PC-3 (cell line): ENCODE measurements around the gene ZBTB43.

Experiments
- EZH2 ChIP-seq: fragments of 300-600 bp; sonication (generic); IDR thresholded peaks from one replicate; pipeline ENCODE4 v1.6.1; 2017; ENCODE audit warnings: antibody characterized with exemption, mild to moderate bottlenecking, low read length; ENCODE audit not compliant: unreplicated experiment
- TF ChIP-seq, protein P1 (sequence below): fragments of 300-600 bp; sonication (generic); conservative IDR thresholded peaks from 2 replicates; pipeline ENCODE4 v1.5.1; 2017; ENCODE audit warnings: antibody characterized with exemption, low read depth, mild to moderate bottlenecking, low read length

DNA sequence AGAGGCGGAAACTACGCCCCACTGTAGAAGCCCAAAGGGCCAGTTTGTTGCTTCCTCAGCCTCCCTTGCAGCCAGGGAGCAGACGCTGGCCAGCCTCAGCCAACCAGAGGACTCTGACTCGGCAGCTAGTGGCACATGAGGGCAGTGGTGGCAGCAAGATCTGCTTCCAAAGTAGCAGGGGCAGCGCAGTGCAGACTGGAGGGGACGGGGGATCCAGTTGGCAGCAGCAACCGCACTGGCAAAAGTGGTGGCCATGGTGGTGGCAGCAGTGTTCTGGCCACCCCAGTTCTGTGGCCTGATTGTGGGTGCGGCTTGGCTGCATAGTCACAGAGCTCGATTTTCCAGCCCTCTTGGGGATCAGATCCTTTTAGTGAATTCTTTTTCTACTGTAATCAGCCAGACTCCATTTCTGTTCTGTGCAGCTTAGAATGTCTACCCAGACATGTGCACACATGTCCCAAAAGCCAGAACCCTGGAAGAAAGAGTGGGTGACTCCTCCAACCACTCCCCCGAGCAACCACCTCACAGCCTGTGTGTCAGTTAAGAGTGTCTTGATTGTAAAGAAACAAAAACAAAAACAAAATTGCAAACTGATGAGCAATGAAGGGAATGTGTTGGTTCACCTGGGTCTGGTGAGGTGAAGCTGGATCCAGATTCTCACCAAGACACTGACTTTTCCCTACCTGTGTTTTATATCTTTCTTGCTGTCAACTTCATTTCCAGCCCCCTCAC is 11.0 kb upstream of the ZBTB43 start:
- TF ChIP-seq EZH2, result no peak
- TF ChIP-seq, protein P1, sequence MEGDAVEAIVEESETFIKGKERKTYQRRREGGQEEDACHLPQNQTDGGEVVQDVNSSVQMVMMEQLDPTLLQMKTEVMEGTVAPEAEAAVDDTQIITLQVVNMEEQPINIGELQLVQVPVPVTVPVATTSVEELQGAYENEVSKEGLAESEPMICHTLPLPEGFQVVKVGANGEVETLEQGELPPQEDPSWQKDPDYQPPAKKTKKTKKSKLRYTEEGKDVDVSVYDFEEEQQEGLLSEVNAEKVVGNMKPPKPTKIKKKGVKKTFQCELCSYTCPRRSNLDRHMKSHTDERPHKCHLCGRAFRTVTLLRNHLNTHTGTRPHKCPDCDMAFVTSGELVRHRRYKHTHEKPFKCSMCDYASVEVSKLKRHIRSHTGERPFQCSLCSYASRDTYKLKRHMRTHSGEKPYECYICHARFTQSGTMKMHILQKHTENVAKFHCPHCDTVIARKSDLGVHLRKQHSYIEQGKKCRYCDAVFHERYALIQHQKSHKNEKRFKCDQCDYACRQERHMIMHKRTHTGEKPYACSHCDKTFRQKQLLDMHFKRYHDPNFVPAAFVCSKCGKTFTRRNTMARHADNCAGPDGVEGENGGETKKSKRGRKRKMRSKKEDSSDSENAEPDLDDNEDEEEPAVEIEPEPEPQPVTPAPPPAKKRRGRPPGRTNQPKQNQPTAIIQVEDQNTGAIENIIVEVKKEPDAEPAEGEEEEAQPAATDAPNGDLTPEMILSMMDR, result no peak
